Measurements from ENCODE around the gene TCERG1L. TPM values are rescaled to one million over a fixed set of nuclear protein-coding genes. Genes with fewer than 3 reads are reported as not detected.

The TCERG1L gene
- total and polyA plus RNA-seq, 9 of the 15 experiments (the other 6 are each of a cell fraction or from before 2014, with no cell fraction given): not detected

DNA sequence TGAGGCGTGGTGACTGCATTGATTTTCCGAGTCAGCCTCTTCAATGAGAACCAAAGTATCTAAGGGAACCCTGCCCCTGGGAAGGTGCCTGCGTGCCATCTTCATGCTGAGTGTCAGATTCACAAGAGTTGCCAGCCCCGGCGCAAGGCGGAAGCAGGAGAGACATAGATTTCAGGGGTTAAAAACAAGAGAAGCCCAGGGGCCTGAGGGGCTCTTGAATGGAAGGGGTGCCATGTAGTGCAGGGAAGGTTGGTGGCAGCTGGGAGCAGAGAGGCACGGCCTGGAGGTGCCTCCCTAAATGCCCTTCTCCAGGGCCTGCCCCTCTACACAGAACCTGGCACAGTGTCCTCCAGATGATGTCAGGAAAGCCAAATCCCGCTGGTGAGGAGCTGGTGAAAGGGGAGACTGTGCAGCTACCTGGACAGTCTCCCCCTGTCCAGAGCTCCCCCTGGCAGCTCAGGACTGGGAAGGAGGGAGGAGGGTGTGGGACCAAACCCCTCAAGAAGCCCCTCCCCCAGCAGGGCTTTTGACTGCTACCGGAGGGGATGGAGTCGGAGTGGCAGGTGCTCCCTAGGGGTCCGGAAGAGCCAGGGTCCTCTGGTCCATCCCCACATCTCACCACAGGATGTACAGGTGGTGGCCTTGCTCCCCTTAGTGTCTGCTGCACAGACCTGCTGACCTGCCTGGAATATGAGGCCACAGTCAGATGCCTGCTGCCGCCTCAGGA lies 137.9 kb downstream of the TCERG1L start:
- H3K36me3 ChIP-seq (ENCODE audit: control insufficient read depth, insufficient read depth, low read length): no peaks in the 10 kb centered on the region
- H4K20me1 ChIP-seq (replicated peaks; ENCODE audit: control insufficient read depth, insufficient read depth, low read length): no peaks in the 10 kb centered on the region
- no peaks in the 10 kb centered on the region for H3K4me1 ChIP-seq (replicated peaks in 1 of 2; ENCODE audit: control insufficient read depth in 2 of 2, insufficient read depth in 2 of 2, low read length in 2 of 2)
- H3K79me2 ChIP-seq (ENCODE audit: control insufficient read depth, insufficient read depth, low read length): no peaks in the 10 kb centered on the region
- ChIA-PET CTCF (ENCODE audit: low intra/inter-chr PET ratio) (no interaction called here), POLR2A (no interaction called here)
- no TSS peak for BruUV-seq (replicated peaks)
- in situ Hi-C loops (cut with MboI) (no loop called here), intact Hi-C loops (cut with micrococcal nuclease) (no loop called here)
- no peak overlapping the region for H3K27ac ChIP-seq (ENCODE audit: extremely low read depth, low read depth, low read length)
- no peak overlapping the region for H3K4me3 ChIP-seq
- no peak overlapping the region for H2AFZ ChIP-seq (ENCODE audit: low read depth, low read length)
- ATAC-seq (no peak), FAIRE-seq (no peak), DNase-seq (ENCODE audit: extremely low read depth in 1 of 4, low spot score in 3 of 4) (no peak)
- H3K4me2 ChIP-seq (ENCODE audit: insufficient read depth, low read length): no peak overlapping the region
- no peaks in the 10 kb centered on the region for H3K9me1 ChIP-seq (ENCODE audit: control insufficient read depth, insufficient read depth, low read length)
- no peak overlapping the region for H3K9ac ChIP-seq (ENCODE audit: insufficient read depth in 1 of 2, low read depth in 2 of 2, low read length in 2 of 2)
- peaks cover 0 to 2% of the 10 kb centered on the region in 2 experiments; a peak in 1 of 5 replicates for H3K27me3 ChIP-seq (ENCODE audit: control insufficient read depth in 2 of 2, insufficient read depth in 2 of 2, low read length in 2 of 2)
- no peaks in the 10 kb centered on the region; the same call in 1 of the 2 replicates for H3K9me3 ChIP-seq (replicated peaks; ENCODE audit: control insufficient read depth, insufficient read depth, low read depth, low read length)
- 0% methylated on average over 7 of the region's 12 CpGs for WGBS (ENCODE audit: insufficient coverage, low coverage, missing lambda C conversion rate)
- TF ChIP-seq GABPA (tag; conservative IDR thresholded peaks at IDR 0.05; ENCODE audit: low read depth) (no peak), TAF1 (IDR thresholded peaks at IDR 0.05; ENCODE audit: control insufficient read depth, extremely low read depth, insufficient read depth, low read length, severe bottlenecking) (no peak), ZNF717 (CRISPR knock-in tag; IDR thresholded peaks at IDR 0.05) (no peak), NCOA4 (IDR thresholded peaks at IDR 0.05; ENCODE audit: partially characterized antibody) (no peak), GTF2F1 (IDR thresholded peaks at IDR 0.05; ENCODE audit: low read depth, low read length) (no peak), NCOA2 (IDR thresholded peaks at IDR 0.05; ENCODE audit: partially characterized antibody in 2 of 2) (no peak), ZNF282 (CRISPR knock-in tag; IDR thresholded peaks at IDR 0.05) (no peak), ZNF75A (CRISPR knock-in tag; IDR thresholded peaks at IDR 0.05) (no peak), SNRNP70 (optimal IDR thresholded peaks at IDR 0.05; ENCODE audit: low read depth, low read length) (no peak), JUND (IDR thresholded peaks at IDR 0.05; ENCODE audit: borderline replicate concordance, low read depth, low read length) (no peak), JUND (tag; IDR thresholded peaks at IDR 0.05; ENCODE audit: borderline replicate concordance, low read depth, low read length) (no peak), RUNX1 (IDR thresholded peaks at IDR 0.05; ENCODE audit: low read depth) (no peak), TOE1 (IDR thresholded peaks at IDR 0.05; ENCODE audit: borderline replicate concordance) (no peak), TOE1 (CRISPR knock-in tag; IDR thresholded peaks at IDR 0.05; ENCODE audit: borderline replicate concordance, low read depth) (no peak), BACH1 (tag; IDR thresholded peaks at IDR 0.05) (no peak)
- TF ChIP-seq, protein P1, sequence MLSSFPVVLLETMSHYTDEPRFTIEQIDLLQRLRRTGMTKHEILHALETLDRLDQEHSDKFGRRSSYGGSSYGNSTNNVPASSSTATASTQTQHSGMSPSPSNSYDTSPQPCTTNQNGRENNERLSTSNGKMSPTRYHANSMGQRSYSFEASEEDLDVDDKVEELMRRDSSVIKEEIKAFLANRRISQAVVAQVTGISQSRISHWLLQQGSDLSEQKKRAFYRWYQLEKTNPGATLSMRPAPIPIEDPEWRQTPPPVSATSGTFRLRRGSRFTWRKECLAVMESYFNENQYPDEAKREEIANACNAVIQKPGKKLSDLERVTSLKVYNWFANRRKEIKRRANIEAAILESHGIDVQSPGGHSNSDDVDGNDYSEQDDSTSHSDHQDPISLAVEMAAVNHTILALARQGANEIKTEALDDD (IDR thresholded peaks at IDR 0.05): no peak
- TF ChIP-seq, protein P2, sequence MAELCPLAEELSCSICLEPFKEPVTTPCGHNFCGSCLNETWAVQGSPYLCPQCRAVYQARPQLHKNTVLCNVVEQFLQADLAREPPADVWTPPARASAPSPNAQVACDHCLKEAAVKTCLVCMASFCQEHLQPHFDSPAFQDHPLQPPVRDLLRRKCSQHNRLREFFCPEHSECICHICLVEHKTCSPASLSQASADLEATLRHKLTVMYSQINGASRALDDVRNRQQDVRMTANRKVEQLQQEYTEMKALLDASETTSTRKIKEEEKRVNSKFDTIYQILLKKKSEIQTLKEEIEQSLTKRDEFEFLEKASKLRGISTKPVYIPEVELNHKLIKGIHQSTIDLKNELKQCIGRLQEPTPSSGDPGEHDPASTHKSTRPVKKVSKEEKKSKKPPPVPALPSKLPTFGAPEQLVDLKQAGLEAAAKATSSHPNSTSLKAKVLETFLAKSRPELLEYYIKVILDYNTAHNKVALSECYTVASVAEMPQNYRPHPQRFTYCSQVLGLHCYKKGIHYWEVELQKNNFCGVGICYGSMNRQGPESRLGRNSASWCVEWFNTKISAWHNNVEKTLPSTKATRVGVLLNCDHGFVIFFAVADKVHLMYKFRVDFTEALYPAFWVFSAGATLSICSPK (IDR thresholded peaks at IDR 0.05; ENCODE audit: borderline replicate concordance): no peak
- TF ChIP-seq, protein P3, sequence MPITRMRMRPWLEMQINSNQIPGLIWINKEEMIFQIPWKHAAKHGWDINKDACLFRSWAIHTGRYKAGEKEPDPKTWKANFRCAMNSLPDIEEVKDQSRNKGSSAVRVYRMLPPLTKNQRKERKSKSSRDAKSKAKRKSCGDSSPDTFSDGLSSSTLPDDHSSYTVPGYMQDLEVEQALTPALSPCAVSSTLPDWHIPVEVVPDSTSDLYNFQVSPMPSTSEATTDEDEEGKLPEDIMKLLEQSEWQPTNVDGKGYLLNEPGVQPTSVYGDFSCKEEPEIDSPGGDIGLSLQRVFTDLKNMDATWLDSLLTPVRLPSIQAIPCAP (CRISPR knock-in tag; IDR thresholded peaks at IDR 0.05; ENCODE audit: borderline replicate concordance): no peak
- TF ChIP-seq, protein P4, sequence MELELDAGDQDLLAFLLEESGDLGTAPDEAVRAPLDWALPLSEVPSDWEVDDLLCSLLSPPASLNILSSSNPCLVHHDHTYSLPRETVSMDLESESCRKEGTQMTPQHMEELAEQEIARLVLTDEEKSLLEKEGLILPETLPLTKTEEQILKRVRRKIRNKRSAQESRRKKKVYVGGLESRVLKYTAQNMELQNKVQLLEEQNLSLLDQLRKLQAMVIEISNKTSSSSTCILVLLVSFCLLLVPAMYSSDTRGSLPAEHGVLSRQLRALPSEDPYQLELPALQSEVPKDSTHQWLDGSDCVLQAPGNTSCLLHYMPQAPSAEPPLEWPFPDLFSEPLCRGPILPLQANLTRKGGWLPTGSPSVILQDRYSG (tag; conservative IDR thresholded peaks at IDR 0.05; ENCODE audit: low read depth): no peak
